Neural crest cell (in vitro differentiated cells): ENCODE data around the gene CNGA1. TPM values are rescaled to one million over a fixed set of nuclear protein-coding genes. Genes with fewer than 3 reads are reported as not detected.

ENCODE experiments used
- DNase-seq: peaks from one replicate; pipeline ENCODE4 v3.0.0; 2021; ENCODE audit warnings: low read depth, mixed read lengths, low spot score
- H3K27ac Mint-ChIP-seq: one replicate; pipeline ENCODE4 v1.8.0; 2021; ENCODE audit warnings: mild to moderate bottlenecking, mixed read lengths; ENCODE audit not compliant: unreplicated experiment
- H3K27me3 Mint-ChIP-seq: 2 replicates; pipeline ENCODE4 v1.8.0; 2021; ENCODE audit warnings: low read depth, mild to moderate bottlenecking, mixed read lengths
- H3K36me3 Mint-ChIP-seq: 2 replicates; pipeline ENCODE4 v1.8.0; 2021; ENCODE audit warnings: low read depth, mild to moderate bottlenecking, mixed read lengths
- H3K4me1 Mint-ChIP-seq: 2 replicates; pipeline ENCODE4 v1.8.0; 2021; ENCODE audit warnings: mixed read lengths
- H3K4me3 Mint-ChIP-seq: one replicate; pipeline ENCODE4 v1.8.0; 2021; ENCODE audit warnings: mild to moderate bottlenecking, mixed read lengths
- H3K9me3 Mint-ChIP-seq: 2 replicates; pipeline ENCODE4 v1.8.0; 2021; ENCODE audit warnings: mixed read lengths
- total RNA-seq: library from RNA; stranded (reverse); gene quantifications from 2 replicates; pipeline ENCODE4 v1.2.1, GENCODE V29; 2021
- TF ChIP-seq, protein P1 (sequence below): fragments of 200-600 bp; sonication (generic); conservative IDR thresholded peaks from 2 replicates; pipeline ENCODE4 v1.5.0; 2021; ENCODE audit warnings: antibody characterized with exemption, mild to moderate bottlenecking

Gene CNGA1
- total RNA-seq, 1 donor from 2014 or later = not detected

DNA sequence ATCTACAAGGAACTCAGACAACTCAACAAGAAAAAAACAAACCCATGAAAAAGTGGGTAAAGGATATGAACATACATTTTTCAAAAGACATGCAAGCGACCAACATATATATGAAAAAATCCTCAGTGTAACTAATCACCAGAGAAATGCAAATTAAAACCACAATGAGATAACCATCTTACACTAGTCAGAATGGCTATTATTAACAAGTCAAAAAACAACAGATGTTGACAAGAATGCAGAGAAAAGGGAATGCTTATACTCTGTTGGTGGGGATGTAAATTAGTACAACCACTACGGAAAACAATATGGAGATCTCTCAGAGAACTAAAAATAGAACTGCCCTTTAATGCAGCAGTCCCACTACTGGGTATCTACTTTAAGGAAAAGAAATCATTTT, 12.2 kb upstream of the CNGA1 start:
- Mint-ChIP-seq H3K36me3 (no peaks in the 10 kb centered on the region), H3K27ac (no peak overlapping the region), H3K9me3 (no peaks in the 10 kb centered on the region), H3K4me1 (peaks cover 5% of the 10 kb centered on the region), H3K4me3 (no peak overlapping the region), H3K27me3 (peaks cover 4% of the 10 kb centered on the region)
- TF ChIP-seq, protein P1, sequence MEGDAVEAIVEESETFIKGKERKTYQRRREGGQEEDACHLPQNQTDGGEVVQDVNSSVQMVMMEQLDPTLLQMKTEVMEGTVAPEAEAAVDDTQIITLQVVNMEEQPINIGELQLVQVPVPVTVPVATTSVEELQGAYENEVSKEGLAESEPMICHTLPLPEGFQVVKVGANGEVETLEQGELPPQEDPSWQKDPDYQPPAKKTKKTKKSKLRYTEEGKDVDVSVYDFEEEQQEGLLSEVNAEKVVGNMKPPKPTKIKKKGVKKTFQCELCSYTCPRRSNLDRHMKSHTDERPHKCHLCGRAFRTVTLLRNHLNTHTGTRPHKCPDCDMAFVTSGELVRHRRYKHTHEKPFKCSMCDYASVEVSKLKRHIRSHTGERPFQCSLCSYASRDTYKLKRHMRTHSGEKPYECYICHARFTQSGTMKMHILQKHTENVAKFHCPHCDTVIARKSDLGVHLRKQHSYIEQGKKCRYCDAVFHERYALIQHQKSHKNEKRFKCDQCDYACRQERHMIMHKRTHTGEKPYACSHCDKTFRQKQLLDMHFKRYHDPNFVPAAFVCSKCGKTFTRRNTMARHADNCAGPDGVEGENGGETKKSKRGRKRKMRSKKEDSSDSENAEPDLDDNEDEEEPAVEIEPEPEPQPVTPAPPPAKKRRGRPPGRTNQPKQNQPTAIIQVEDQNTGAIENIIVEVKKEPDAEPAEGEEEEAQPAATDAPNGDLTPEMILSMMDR = no peak
- DNase-seq = no peak

DNA sequence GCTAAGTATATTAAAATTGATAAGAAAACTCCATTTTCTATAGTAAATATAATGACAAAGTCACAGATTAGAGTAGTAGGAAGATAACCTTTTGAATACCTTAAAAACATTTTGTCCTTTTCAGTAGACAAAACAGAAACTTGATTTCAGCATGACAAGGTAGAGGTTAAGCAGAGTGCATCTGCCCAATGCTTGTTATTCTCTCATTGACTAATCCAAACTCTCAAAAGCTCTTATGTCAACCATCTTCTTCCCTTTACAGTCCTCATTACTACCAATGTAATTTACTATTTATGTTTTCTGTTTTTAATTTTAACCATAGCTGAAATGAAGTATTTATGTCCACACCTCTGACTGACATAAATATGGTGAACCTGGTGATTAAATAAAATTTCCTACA, 11.2 kb upstream of the CNGA1 start:
- H3K9me3 Mint-ChIP-seq = no peaks in the 10 kb centered on the region
- DNase-seq = no peak
- H3K36me3 Mint-ChIP-seq = no peaks in the 10 kb centered on the region
- TF ChIP-seq, protein P1 = no peak
- H3K4me3 Mint-ChIP-seq = no peak overlapping the region
- peaks cover 4% of the 10 kb centered on the region for H3K27me3 Mint-ChIP-seq
- H3K27ac Mint-ChIP-seq = no peak overlapping the region
- peaks cover 5% of the 10 kb centered on the region for H3K4me1 Mint-ChIP-seq

DNA sequence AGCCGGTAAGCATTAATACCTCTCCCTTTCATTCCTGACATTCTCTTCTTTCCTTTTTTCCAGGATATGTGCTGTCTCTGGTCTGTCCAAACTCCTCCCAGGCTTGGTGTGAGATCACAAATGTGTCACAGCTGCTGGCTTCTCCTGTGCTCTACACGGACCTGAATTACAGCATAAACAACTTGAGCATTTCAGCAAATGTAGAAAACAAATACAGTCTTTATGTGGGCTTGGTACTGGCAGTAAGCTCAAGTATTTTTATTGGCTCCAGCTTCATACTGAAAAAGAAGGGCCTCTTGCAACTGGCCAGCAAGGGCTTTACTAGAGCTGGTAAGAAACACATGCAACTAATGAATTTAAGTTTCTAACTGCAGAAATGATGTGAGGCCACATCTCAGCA, 8.5 kb upstream of the CNGA1 start:
- Mint-ChIP-seq H3K9me3 (no peaks in the 10 kb centered on the region), H3K4me3 (no peak overlapping the region), H3K4me1 (peaks cover 5% of the 10 kb centered on the region), H3K27me3 (peaks cover 19% of the 10 kb centered on the region), H3K36me3 (no peaks in the 10 kb centered on the region), H3K27ac (no peak overlapping the region)
- TF ChIP-seq, protein P1 = no peak
- no peak for DNase-seq

DNA sequence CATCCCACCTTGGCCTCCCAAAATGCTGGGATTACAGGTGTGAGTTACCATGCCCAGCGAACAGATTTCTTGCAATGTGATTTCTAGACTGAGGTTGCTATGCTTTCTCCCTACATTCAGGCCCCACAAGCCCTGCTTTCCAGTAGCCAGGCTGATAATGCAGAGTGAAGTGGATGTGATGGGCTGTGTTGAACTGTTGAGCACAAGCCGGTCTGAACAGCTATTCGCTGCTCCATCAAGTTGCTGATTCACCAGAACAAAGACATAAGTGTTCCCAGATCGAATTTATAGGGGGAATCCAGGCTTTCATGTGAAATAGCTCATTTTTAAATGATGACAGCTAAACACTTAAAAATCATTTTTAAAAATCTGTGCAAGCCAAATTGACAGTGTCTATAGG, 8.0 kb upstream of the CNGA1 start:
- H3K4me1 Mint-ChIP-seq = peaks cover 5% of the 10 kb centered on the region
- TF ChIP-seq, protein P1 = no peak
- no peak for DNase-seq
- H3K27ac Mint-ChIP-seq = no peak overlapping the region
- peaks cover 24% of the 10 kb centered on the region for H3K27me3 Mint-ChIP-seq
- no peak overlapping the region for H3K4me3 Mint-ChIP-seq
- H3K36me3 Mint-ChIP-seq = no peaks in the 10 kb centered on the region
- no peaks in the 10 kb centered on the region for H3K9me3 Mint-ChIP-seq

DNA sequence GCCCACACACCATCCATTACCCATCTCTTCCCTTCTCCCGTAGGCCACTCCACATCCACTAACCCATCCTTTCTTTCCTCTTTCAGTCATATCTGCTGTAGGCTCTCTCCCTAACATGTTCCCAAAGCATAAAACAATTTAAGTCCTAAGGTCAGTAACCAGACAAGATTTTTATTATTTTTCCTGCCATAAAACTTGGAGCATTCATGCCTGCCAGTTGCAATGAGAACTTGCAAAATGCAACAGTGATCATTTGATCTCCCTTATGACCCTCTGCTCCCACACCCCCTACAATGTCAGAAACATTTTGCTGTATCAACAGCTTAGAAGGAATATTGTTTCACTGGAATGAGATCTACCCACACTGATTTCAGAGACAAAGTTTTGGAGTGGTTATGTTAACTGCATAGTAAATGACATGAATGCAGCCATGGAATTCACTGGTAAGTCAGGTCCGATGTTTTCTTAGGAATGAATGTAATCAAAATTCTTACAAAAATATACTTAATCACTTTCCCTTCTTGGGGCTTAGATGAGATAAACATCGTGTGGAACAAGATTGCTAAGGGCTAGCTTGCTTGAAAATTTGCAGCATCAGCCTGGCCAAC, 5.8 kb upstream of the CNGA1 start:
- Mint-ChIP-seq H3K4me3 (no peak overlapping the region), H3K9me3 (no peaks in the 10 kb centered on the region), H3K27ac (no peak overlapping the region), H3K27me3 (peaks cover 46% of the 10 kb centered on the region), H3K4me1 (peaks cover 5% of the 10 kb centered on the region), H3K36me3 (no peaks in the 10 kb centered on the region)
- DNase-seq = no peak
- TF ChIP-seq, protein P1 = no peak
